HL-60 (cell line): ENCODE results near the gene TTN.

Experiments
- GABPA ChIP-seq: IDR thresholded peaks from 2 replicates; pipeline ENCODE4 v1.6.1; 2012; ENCODE audit warnings: low read depth
- POLR2AphosphoS5 ChIP-seq: IDR thresholded peaks from 2 replicates; pipeline ENCODE4 v1.6.1; 2012; ENCODE audit warnings: low read depth
- TF ChIP-seq, protein P1 (sequence below): IDR thresholded peaks from one replicate; pipeline ENCODE4 v1.5.1; 2011; ENCODE audit warnings: low read length, control low read depth, inconsistent platforms; ENCODE audit not compliant: insufficient read depth
- TF ChIP-seq, protein P2 (sequence below): IDR thresholded peaks from 2 replicates; pipeline ENCODE4 v1.6.1; 2012; ENCODE audit warnings: low read depth; ENCODE audit not compliant: insufficient replicate concordance

DNA sequence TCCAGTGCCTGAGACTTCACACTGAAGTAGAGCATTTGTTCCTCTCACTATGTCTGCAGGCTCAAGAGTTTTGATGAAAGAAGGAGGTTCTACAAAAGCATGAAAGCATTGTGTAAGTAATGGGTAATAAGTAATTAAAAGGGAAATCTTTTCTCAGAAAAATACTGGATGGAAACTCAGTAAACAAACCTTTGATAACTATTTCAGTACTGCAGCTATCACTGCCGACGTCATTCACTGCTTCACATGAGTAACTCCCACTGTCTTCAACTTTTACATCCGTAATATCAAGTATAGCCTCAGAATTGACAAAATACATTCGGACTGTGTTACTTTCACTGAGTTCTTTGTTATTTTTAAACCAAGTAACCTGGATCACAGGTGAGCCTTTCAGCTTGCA is 72.7 kb downstream of the TTN start:
- TF ChIP-seq POLR2AphosphoS5 (no peak), GABPA (no peak)
- TF ChIP-seq, protein P1, sequence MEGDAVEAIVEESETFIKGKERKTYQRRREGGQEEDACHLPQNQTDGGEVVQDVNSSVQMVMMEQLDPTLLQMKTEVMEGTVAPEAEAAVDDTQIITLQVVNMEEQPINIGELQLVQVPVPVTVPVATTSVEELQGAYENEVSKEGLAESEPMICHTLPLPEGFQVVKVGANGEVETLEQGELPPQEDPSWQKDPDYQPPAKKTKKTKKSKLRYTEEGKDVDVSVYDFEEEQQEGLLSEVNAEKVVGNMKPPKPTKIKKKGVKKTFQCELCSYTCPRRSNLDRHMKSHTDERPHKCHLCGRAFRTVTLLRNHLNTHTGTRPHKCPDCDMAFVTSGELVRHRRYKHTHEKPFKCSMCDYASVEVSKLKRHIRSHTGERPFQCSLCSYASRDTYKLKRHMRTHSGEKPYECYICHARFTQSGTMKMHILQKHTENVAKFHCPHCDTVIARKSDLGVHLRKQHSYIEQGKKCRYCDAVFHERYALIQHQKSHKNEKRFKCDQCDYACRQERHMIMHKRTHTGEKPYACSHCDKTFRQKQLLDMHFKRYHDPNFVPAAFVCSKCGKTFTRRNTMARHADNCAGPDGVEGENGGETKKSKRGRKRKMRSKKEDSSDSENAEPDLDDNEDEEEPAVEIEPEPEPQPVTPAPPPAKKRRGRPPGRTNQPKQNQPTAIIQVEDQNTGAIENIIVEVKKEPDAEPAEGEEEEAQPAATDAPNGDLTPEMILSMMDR = no peak
- TF ChIP-seq, protein P2, sequence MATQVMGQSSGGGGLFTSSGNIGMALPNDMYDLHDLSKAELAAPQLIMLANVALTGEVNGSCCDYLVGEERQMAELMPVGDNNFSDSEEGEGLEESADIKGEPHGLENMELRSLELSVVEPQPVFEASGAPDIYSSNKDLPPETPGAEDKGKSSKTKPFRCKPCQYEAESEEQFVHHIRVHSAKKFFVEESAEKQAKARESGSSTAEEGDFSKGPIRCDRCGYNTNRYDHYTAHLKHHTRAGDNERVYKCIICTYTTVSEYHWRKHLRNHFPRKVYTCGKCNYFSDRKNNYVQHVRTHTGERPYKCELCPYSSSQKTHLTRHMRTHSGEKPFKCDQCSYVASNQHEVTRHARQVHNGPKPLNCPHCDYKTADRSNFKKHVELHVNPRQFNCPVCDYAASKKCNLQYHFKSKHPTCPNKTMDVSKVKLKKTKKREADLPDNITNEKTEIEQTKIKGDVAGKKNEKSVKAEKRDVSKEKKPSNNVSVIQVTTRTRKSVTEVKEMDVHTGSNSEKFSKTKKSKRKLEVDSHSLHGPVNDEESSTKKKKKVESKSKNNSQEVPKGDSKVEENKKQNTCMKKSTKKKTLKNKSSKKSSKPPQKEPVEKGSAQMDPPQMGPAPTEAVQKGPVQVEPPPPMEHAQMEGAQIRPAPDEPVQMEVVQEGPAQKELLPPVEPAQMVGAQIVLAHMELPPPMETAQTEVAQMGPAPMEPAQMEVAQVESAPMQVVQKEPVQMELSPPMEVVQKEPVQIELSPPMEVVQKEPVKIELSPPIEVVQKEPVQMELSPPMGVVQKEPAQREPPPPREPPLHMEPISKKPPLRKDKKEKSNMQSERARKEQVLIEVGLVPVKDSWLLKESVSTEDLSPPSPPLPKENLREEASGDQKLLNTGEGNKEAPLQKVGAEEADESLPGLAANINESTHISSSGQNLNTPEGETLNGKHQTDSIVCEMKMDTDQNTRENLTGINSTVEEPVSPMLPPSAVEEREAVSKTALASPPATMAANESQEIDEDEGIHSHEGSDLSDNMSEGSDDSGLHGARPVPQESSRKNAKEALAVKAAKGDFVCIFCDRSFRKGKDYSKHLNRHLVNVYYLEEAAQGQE = no peak
